Measurements from ENCODE around the gene LZTS2.

DNA sequence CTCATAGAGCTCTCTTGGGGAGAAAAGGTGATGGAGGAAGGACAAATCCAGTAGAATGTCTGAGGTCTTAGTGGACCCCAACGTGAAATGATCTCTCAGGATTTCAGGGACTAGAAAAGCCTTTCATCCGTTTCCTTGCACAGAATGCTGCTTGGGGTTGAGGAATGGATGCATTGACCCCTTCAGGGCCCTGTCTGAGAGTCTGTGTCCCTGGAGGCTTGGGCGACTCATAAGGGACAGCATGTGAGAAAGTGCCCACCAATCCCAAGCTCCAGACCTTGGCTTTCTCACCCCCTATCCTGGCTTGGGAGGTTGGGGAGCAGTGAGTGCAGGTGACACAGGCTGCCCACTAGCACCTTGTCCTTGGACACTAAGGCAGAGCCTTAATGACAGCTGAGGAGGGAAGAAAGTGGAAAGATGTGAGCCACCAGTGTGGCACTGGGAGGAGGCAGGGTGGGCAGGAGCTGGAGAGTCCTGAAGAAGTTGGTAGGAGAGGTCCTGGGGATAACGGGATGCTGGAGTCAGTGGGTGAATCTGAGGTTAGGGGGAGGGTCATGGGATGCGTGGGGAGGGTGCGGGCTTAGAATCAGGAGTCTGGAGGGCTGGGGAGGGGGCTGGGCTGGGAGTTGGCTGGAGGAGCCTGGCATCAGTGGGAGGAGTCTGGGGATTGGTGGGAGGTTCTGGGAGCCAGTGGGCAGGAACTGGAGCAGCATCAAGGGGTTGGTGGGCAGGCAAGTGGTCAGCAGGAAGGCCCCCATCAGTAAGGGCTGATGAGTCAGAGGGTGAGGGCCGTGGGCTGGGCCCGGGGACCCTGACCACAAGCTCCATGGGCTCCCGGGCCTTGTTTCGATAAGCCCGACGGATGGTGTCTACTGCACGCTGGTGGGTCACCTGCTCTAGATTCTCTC, 8.6 kb downstream of the LZTS2 start:
- TF ChIP-seq CTCF (IDR thresholded peaks at IDR 0.05) (no peak), POLR2A (IDR thresholded peaks at IDR 0.05) (no peak), EP300 (IDR thresholded peaks at IDR 0.05) (no peak)
